Measurements from ENCODE around the gene C17orf50.

C17orf50 gene

DNA sequence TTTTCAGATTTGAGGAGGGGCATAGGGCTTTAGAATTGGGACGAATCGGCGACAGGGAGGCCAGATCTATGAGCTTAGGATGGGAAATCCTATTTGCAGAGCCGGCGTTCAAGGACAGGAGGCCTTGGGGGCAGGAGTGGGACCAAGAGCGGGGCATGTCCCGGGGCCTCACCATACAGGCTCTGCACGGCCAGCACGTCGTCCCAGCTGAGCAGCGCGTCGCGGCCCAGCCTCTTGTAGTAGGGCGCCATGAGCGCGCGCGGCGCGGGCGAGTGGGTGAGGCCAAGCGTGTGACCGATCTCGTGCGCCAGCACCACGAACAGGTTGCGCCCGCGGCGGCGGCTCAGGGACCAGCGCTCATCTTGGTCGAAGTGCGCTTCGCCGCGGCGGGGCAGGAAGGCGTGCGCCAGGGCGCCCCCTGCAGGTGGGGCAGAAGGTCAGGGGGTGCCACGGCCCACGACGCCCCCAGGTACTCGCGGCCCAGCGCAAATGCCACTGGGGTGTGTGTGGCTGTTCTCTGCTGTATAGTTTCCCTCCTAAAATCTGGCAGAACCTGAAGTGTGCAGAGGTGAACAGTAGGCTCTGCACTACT is 9.3 kb downstream of the C17orf50 start:
- no peak for DNase-seq (ENCODE audit: low spot score in 2 of 2)
- Histone ChIP-seq H3K9me3 (no peaks in the 10 kb centered on the region), H3K36me3 (replicated peaks) (no peaks in the 10 kb centered on the region), H3K27me3 (ENCODE audit: low read depth) (no peaks in the 10 kb centered on the region), H3K4me3 (no peak overlapping the region), H3K4me1 (no peaks in the 10 kb centered on the region)
- in situ Hi-C loops (cut with MboI; ENCODE audit: low sequenced_read_pairs) = no loop called here

DNA sequence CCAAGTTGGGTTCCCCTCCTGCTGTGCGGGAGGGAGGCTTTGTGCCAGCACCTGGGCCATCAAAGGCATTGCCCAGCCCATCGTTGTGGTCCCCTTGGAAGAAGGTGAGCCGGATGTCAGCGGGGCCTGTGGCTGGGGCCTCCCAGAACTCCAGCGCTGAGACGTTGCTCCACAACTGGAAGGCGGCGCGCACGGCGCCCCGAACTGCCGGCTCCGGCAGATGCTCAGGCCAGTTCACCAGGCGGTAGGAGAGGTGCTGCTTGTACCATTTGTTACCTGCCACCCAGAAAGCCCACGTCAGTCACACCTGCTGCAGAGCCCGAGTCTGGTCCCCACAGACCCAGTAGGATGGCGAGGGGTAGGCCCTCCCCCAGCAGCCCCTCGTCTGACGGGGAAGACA is 12.4 kb downstream of the C17orf50 start:
- in situ Hi-C loops (cut with MboI; ENCODE audit: low sequenced_read_pairs) = no loop called here

DNA sequence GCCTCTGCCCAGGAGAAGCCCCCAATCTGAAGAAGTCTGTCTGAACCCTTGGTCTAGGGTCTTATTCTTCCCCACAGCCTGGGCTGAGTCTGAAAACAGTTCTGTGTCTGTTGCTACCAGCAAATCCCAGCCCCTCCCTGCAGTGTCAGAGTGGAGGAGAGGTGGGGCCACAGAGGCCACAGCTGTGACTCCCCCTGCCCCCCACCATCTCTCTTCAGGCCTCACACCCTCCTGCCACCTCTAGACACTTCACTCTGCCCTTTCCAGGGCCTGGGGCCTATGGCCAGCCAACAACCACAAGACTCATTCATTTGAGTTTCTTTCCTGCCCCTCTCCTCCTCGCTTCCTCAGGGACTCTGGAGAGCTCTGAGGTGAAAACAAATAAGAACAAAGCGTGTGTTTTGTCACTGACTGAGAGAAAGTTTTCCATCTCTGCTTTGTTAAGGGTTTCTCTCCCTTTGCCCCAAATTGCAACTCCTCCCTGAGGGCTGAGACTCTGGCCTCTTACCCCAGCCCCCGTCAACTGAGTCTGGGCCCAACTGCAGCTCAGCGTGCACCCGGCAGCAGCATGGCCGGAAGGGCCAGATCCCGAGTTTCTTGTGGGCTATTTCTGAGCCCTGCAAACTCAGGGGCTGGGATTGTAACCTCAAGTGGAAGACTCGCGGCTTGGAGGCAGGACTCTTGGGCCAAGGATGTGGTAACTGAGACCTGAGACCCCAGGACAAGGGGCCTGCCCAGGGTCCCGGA is 13.2 kb downstream of the C17orf50 start:
- DNase-seq (ENCODE audit: low spot score in 2 of 2) = no peak
- no peaks in the 10 kb centered on the region for H3K27me3 ChIP-seq (ENCODE audit: low read depth)
- no peaks in the 10 kb centered on the region for H3K36me3 ChIP-seq (replicated peaks)
- no peak overlapping the region for H3K4me3 ChIP-seq
- H3K9me3 ChIP-seq = no peaks in the 10 kb centered on the region
- H3K4me1 ChIP-seq = no peaks in the 10 kb centered on the region
- in situ Hi-C loops (cut with MboI; ENCODE audit: low sequenced_read_pairs) = no loop called here

More for the DNA sequence above, 12.4 kb downstream of the C17orf50 start:
- no peaks in the 10 kb centered on the region for H3K27me3 ChIP-seq (ENCODE audit: low read depth)
- DNase-seq (ENCODE audit: low spot score in 2 of 2) = no peak
- no peak overlapping the region for H3K4me3 ChIP-seq
- H3K4me1 ChIP-seq = no peaks in the 10 kb centered on the region
- H3K9me3 ChIP-seq = no peaks in the 10 kb centered on the region
- H3K36me3 ChIP-seq (replicated peaks) = no peaks in the 10 kb centered on the region

GRCh38 chr17:35774499-35774898 is 13.8 kb downstream of the C17orf50 start:
- in situ Hi-C loops (cut with MboI; ENCODE audit: low sequenced_read_pairs) = no loop called here
- Histone ChIP-seq H3K4me1 (no peaks in the 10 kb centered on the region), H3K4me3 (no peak overlapping the region), H3K27me3 (ENCODE audit: low read depth) (no peaks in the 10 kb centered on the region), H3K9me3 (no peaks in the 10 kb centered on the region), H3K36me3 (replicated peaks) (no peaks in the 10 kb centered on the region)
- no peak for DNase-seq (ENCODE audit: low spot score in 2 of 2)

- in situ Hi-C loops (cut with MboI; ENCODE audit: low sequenced_read_pairs) = no loop called here
- DNase-seq (ENCODE audit: low spot score in 2 of 2) = no peak
- Histone ChIP-seq H3K9me3 (no peaks in the 10 kb centered on the region), H3K4me1 (no peaks in the 10 kb centered on the region), H3K36me3 (replicated peaks) (no peaks in the 10 kb centered on the region), H3K27me3 (ENCODE audit: low read depth) (peaks cover under 1% of the 10 kb centered on the region; the same call in 1 of the 2 replicates), H3K4me3 (no peak overlapping the region)
Measured at GRCh38 chr17:35775039-35775438, 14.4 kb downstream of the C17orf50 start.

DNA sequence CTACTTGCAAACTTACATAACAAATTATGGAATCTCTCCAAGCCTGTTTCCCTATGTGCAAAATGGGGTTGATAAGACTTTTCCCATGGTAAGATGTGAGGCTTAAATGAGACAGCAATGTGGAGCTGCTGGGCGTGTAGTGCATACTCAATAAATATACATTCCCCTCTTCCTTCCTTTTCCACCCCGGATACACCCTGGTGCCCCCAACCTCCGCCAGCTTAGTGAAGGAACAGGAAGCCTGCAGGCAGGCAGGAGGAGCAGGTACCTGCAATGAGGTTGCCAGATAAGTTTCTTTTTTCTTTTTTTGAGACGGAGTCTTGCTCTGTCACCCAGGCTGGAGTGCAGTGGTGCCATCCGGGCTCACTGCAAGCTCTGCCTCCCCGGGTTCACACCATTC is 14.9 kb downstream of the C17orf50 start:
- Histone ChIP-seq H3K27me3 (ENCODE audit: low read depth) (peaks cover 3% of the 10 kb centered on the region; the same call in 1 of the 2 replicates), H3K9me3 (no peaks in the 10 kb centered on the region), H3K36me3 (replicated peaks) (no peaks in the 10 kb centered on the region), H3K4me1 (no peaks in the 10 kb centered on the region), H3K4me3 (no peak overlapping the region)
- in situ Hi-C loops (cut with MboI; ENCODE audit: low sequenced_read_pairs) = no loop called here
- DNase-seq (ENCODE audit: low spot score in 2 of 2) = no peak

DNA sequence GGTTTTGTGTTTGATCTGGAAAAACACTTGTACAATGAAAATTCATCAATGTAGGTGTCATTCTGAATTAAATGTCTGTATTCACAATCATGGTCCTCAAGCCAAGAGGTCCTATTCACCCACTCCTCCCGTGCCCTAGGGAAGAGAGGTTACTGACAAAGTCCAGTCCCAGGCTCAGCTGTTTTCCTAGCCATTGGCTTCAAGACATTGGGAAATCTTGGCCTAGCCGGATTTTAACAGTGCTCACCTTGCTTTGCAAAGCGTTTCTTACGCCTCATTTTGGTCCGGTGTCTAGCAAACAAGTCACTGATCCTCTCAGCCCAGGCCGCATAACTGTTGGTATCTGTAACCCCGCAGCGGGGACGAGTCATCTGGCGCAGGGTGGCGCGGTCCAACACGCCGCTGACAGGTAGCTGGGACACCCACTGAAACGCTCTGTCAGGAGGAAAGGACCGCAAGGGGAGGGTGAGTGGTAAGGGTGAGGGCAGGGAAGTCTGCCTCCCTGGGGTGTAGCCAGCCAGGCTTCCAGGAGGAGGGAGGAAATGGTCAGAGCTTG is 18.0 kb downstream of the C17orf50 start:
- Histone ChIP-seq H3K4me3 (no peak overlapping the region), H3K36me3 (replicated peaks) (no peaks in the 10 kb centered on the region), H3K4me1 (no peaks in the 10 kb centered on the region), H3K27me3 (ENCODE audit: low read depth) (peaks cover 12% of the 10 kb centered on the region), H3K9me3 (no peaks in the 10 kb centered on the region)
- in situ Hi-C loops (cut with MboI; ENCODE audit: low sequenced_read_pairs) = no loop called here
- no peak for DNase-seq (ENCODE audit: low spot score in 2 of 2)

DNA sequence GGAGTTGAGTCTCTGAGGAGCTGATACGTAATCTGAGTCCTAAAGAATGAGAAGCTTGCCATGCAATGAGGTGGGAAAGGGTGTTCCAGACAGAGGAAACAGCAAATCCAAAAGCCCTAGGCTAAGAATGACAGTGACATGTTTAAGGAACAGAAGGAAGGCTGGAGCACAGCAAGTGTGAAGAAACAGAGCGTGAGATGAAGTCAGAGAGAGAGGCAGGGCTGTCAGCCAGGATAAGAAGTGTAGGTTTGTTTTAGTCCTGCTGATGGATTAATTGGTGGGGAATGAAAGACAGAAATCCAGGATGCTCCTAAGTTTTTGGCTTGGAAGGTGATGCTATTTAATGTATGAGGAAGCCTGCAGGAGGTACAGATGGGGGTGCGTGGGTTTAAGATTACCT is 20.3 kb downstream of the C17orf50 start:
- no peak for DNase-seq (ENCODE audit: low spot score in 2 of 2)
- Histone ChIP-seq H3K4me3 (no peak overlapping the region), H3K27me3 (ENCODE audit: low read depth) (peaks cover 12% of the 10 kb centered on the region), H3K36me3 (replicated peaks) (no peaks in the 10 kb centered on the region), H3K9me3 (no peaks in the 10 kb centered on the region), H3K4me1 (no peaks in the 10 kb centered on the region)
- in situ Hi-C loops (cut with MboI; ENCODE audit: low sequenced_read_pairs) = no loop called here

GRCh38 chr17:35784895-35785294 is 24.2 kb downstream of the C17orf50 start:
- in situ Hi-C loops (cut with MboI; ENCODE audit: low sequenced_read_pairs) = no loop called here
- H3K4me1 ChIP-seq = no peaks in the 10 kb centered on the region

GRCh38 chr17:35786941-35787432 is 26.3 kb downstream of the C17orf50 start:
- in situ Hi-C loops (cut with MboI; ENCODE audit: low sequenced_read_pairs) = no loop called here

More at GRCh38 chr17:35784895-35785294, 24.2 kb downstream of the C17orf50 start:
- no peak for DNase-seq (ENCODE audit: low spot score in 2 of 2)
- Histone ChIP-seq H3K4me3 (no peak overlapping the region), H3K9me3 (no peaks in the 10 kb centered on the region), H3K27me3 (ENCODE audit: low read depth) (peaks cover 16% of the 10 kb centered on the region), H3K36me3 (replicated peaks) (no peaks in the 10 kb centered on the region)

GRCh38 chr17:35788477-35789368 is 28.0 kb downstream of the C17orf50 start:
- H3K36me3 ChIP-seq (replicated peaks) = no peaks in the 10 kb centered on the region
- H3K4me3 ChIP-seq = no peak overlapping the region
- H3K9me3 ChIP-seq = no peaks in the 10 kb centered on the region
- DNase-seq (ENCODE audit: low spot score in 2 of 2) = no peak
- H3K4me1 ChIP-seq = no peaks in the 10 kb centered on the region
- peaks cover 16% of the 10 kb centered on the region for H3K27me3 ChIP-seq (ENCODE audit: low read depth)
- in situ Hi-C loops (cut with MboI; ENCODE audit: low sequenced_read_pairs) = no loop called here

More at GRCh38 chr17:35786941-35787432, 26.3 kb downstream of the C17orf50 start:
- Histone ChIP-seq H3K4me1 (no peaks in the 10 kb centered on the region), H3K36me3 (replicated peaks) (no peaks in the 10 kb centered on the region), H3K4me3 (no peak overlapping the region), H3K27me3 (ENCODE audit: low read depth) (peaks cover 8% of the 10 kb centered on the region), H3K9me3 (no peaks in the 10 kb centered on the region)
- no peak for DNase-seq (ENCODE audit: low spot score in 2 of 2)

DNA sequence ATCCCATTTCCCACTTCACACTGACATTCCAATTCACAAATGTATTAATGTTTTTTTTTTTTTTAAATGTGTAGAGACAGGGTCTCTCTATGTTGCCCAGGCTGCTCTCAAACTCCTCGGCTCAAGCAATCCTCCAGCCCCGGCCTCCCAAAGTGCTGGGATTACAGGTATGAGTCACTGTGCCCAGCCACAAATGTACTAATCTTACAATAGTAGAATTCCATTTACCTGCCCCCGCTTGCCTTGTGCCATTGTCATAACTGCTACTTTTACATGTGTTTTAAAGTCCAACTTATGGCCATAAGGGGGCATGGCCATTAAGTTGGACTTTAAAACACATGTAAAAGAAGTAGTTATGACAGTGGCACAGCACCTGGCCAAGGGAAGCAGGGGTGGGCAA is 30.2 kb downstream of the C17orf50 start:
- no peak for DNase-seq (ENCODE audit: low spot score in 2 of 2)
- no peaks in the 10 kb centered on the region for H3K36me3 ChIP-seq (replicated peaks)
- H3K9me3 ChIP-seq = no peaks in the 10 kb centered on the region
- in situ Hi-C loops (cut with MboI; ENCODE audit: low sequenced_read_pairs) = no loop called here
- peaks cover 17% of the 10 kb centered on the region for H3K27me3 ChIP-seq (ENCODE audit: low read depth)
- H3K4me1 ChIP-seq = no peaks in the 10 kb centered on the region
- no peak overlapping the region for H3K4me3 ChIP-seq

DNA sequence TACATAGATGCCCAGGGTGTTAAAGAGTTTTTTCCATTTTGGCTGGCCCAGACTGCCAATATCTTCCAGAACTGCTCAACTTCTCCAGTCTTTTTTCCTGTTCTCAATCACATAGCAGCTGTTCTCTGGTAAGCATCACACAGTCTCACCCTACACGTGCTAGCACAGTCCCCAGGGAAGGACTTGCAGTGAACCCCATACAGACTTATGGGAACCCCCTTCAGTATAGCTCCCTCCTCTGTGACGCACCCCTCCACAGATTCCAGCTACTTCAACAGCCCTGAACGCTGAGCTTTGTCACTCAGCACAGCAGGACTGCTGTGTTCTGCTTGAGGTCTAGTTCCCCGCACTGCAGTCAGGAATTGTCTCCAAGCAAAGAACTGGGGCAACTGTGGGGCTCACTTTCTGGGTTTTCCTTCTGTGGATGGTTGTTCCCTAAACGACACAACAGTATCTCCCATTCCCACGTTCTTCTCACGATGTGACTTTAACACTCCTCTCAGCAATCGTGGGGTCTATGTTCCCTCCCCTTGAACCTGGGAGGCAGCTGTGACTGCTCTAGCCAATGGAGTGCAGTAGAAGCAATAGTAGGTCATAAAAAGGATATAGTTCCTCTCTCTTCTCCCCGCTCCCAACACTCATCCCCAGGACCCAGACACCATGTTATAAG is 31.1 kb downstream of the C17orf50 start:
- no peaks in the 10 kb centered on the region for H3K4me1 ChIP-seq
- H3K9me3 ChIP-seq = no peaks in the 10 kb centered on the region
- in situ Hi-C loops (cut with MboI; ENCODE audit: low sequenced_read_pairs) = no loop called here
- peaks cover 24% of the 10 kb centered on the region for H3K27me3 ChIP-seq (ENCODE audit: low read depth)
- DNase-seq (ENCODE audit: low spot score in 2 of 2) = no peak
- H3K36me3 ChIP-seq (replicated peaks) = no peaks in the 10 kb centered on the region
- no peak overlapping the region for H3K4me3 ChIP-seq

Data from HAP-1 (cell line).